ENCODE results near the gene KDM5D. TPM values are rescaled to one million over a fixed set of nuclear protein-coding genes. Genes with fewer than 3 reads are reported as not detected.

KDM5D gene
- total RNA-seq (under 1 TPM in 1 of 2 donors, not detected in 1; 0.31 TPM), polyA plus RNA-seq (10 to 100 TPM in 1 of 2 donors, not detected in 1; 19.7 TPM)
- long read RNA-seq, donor 1 = 0 reads
- long read RNA-seq, donor 2 = 0 reads
- long read RNA-seq, donor 3, full-length matches to known transcripts = 2 of 2 reads
- long read RNA-seq, donor 3, partial matches to known transcripts = 0 of 2 reads
- long read RNA-seq, donor 3, other reads (novel, unspliced or antisense) = 0 of 2 reads
- long read RNA-seq, donor 4, partial matches to known transcripts = 6 of 6 reads
- long read RNA-seq, donor 4, other reads (novel, unspliced or antisense) = 0 of 6 reads
- long read RNA-seq, donor 5 = 0 reads

GRCh38 chrY:19744381-19745378, at the start of gene KDM5D:
TSS of gene KDM5D (minus strand) at chrY:19744726. CDS start at chrY:19744534, 192 bp downstream.
- 0% methylated on average over 50 of the region's 52 CpGs; no CpG with 5 or more reads in 1 of the 2 donors for WGBS, 2 donors
- H3K4me3 ChIP-seq = no peak within 1 kb of the TSS
- DNase-seq (peak in 1 of 3 donors; percentile 88), ATAC-seq (ENCODE audit: insufficient read depth, low FRiP score) (no peak)
- H3K36me3 ChIP-seq (ENCODE audit: control insufficient read depth in 4 of 4, insufficient read depth in 4 of 4, low read length in 4 of 4) = peaks cover 0 to 8% (median 0%) of the 10 kb centered on the region in 4 donors
- H3K27me3 ChIP-seq (ENCODE audit: control insufficient read depth in 3 of 3, insufficient read depth in 3 of 3, low read length in 2 of 3) = no peaks in the 10 kb centered on the region
- no peak for TF ChIP-seq CTCF (IDR thresholded peaks at IDR 0.05; ENCODE audit: control extremely low read depth, extremely low read depth)
- H3K9me3 ChIP-seq (ENCODE audit: control insufficient read depth in 4 of 4, insufficient read depth in 3 of 4, low read length in 3 of 4) = no peaks in the 10 kb centered on the region
- no peaks in the 10 kb centered on the region for H3K4me1 ChIP-seq (ENCODE audit: control insufficient read depth in 5 of 5, insufficient read depth in 5 of 5, low read length in 5 of 5)
- no peak within 1 kb of the TSS for H3K9ac ChIP-seq (ENCODE audit: insufficient read depth in 1 of 2, low read length in 2 of 2)
- H3K27ac ChIP-seq (ENCODE audit: low read depth in 1 of 2, low read length in 1 of 2) = peak within 1 kb of the TSS in 1 of 2 donors; percentile 96

GRCh38 chrY:19768375-19768774, 23.8 kb upstream of the KDM5D start:
- no peaks in the 10 kb centered on the region for H3K9me3 ChIP-seq (ENCODE audit: control insufficient read depth in 4 of 4, insufficient read depth in 3 of 4, low read length in 3 of 4)
- H3K36me3 ChIP-seq (ENCODE audit: control insufficient read depth in 4 of 4, insufficient read depth in 4 of 4, low read length in 4 of 4) = no peaks in the 10 kb centered on the region
- H3K9ac ChIP-seq (ENCODE audit: insufficient read depth in 1 of 2, low read length in 2 of 2) = no peak overlapping the region
- DNase-seq = no peak
- no peak for TF ChIP-seq CTCF (IDR thresholded peaks at IDR 0.05; ENCODE audit: control extremely low read depth, extremely low read depth)
- H3K4me1 ChIP-seq (ENCODE audit: control insufficient read depth in 5 of 5, insufficient read depth in 5 of 5, low read length in 5 of 5) = no peaks in the 10 kb centered on the region
- WGBS, 2 donors = 86% methylated on average over 3 of the region's 3 CpGs; no CpG with 5 or more reads in 1 of the 2 donors
- no peak overlapping the region for H3K27ac ChIP-seq (ENCODE audit: low read depth in 1 of 2, low read length in 1 of 2)
- H3K4me3 ChIP-seq = no peak overlapping the region
- no peaks in the 10 kb centered on the region for H3K27me3 ChIP-seq (ENCODE audit: control insufficient read depth in 3 of 3, insufficient read depth in 3 of 3, low read length in 2 of 3)
- no peak for ATAC-seq (ENCODE audit: insufficient read depth, low FRiP score)

GRCh38 chrY:19743331-19743730, 1.2 kb downstream of the KDM5D start:
- Histone ChIP-seq H3K27ac (ENCODE audit: low read depth in 1 of 2, low read length in 1 of 2) (peak overlapping the region in 1 of 2 donors; percentile 9), H3K4me1 (ENCODE audit: control insufficient read depth in 5 of 5, insufficient read depth in 5 of 5, low read length in 5 of 5) (peaks cover 0 to 3% (median 0%) of the 10 kb centered on the region in 5 donors), H3K27me3 (ENCODE audit: control insufficient read depth in 3 of 3, insufficient read depth in 3 of 3, low read length in 2 of 3) (no peaks in the 10 kb centered on the region), H3K36me3 (ENCODE audit: control insufficient read depth in 4 of 4, insufficient read depth in 4 of 4, low read length in 4 of 4) (peaks cover 0 to 8% (median 0%) of the 10 kb centered on the region in 4 donors), H3K4me3 (no peak overlapping the region), H3K9me3 (ENCODE audit: control insufficient read depth in 4 of 4, insufficient read depth in 3 of 4, low read length in 3 of 4) (no peaks in the 10 kb centered on the region), H3K9ac (ENCODE audit: insufficient read depth in 1 of 2, low read length in 2 of 2) (no peak overlapping the region)
- DNase-seq = peak in 1 of 3 donors; percentile 3
- 82% methylated on average over 8 of the region's 8 CpGs; no CpG with 5 or more reads in 1 of the 2 donors for WGBS, 2 donors
- no peak for TF ChIP-seq CTCF (IDR thresholded peaks at IDR 0.05; ENCODE audit: control extremely low read depth, extremely low read depth)
- no peak for ATAC-seq (ENCODE audit: insufficient read depth, low FRiP score)

All from lung (tissue), 16 donors.